GM18526 (cell line): ENCODE results near the gene ACTL6B.

Experiments used
- POLR2A ChIP-seq: IDR thresholded peaks from 3 replicates; pipeline ENCODE4 v1.6.1; 2011; ENCODE audit not compliant: insufficient read length; ENCODE audit errors: extremely low read depth

The ACTL6B gene

GRCh38 chr7:100623951-100624824 is 32.1 kb downstream of the ACTL6B start:
- no peak for TF ChIP-seq POLR2A

- no peak for TF ChIP-seq POLR2A
These were observed 34.7 kb downstream of the ACTL6B start for GRCh38 chr7:100621554-100621953.

- TF ChIP-seq POLR2A: no peak
These were observed 35.4 kb downstream of the ACTL6B start for GRCh38 chr7:100620804-100621203.

GRCh38 chr7:100620239-100620638 is 36.0 kb downstream of the ACTL6B start:
- TF ChIP-seq POLR2A: no peak

- no peak for TF ChIP-seq POLR2A
These were observed 41.9 kb downstream of the ACTL6B start for GRCh38 chr7:100614308-100614861.

GRCh38 chr7:100613412-100614175 is 42.7 kb downstream of the ACTL6B start:
- TF ChIP-seq POLR2A: no peak

GRCh38 chr7:100612730-100613390 is 43.4 kb downstream of the ACTL6B start:
- TF ChIP-seq POLR2A: no peak

GRCh38 chr7:100611983-100612729 is 44.1 kb downstream of the ACTL6B start, which contains the start of gene MOSPD3:
Gene MOSPD3, plus strand, starts transcription at chr7:100612540. Its CDS starts 252 bp downstream, at chr7:100612792.
- peak; percentile 79 for TF ChIP-seq POLR2A

- TF ChIP-seq POLR2A: no peak
These were observed 46.3 kb downstream of the ACTL6B start for GRCh38 chr7:100609958-100610357.

GRCh38 chr7:100607111-100607510 is 49.1 kb downstream of the ACTL6B start:
- TF ChIP-seq POLR2A: no peak

- TF ChIP-seq POLR2A: no peak
These were observed 49.9 kb downstream of the ACTL6B start for GRCh38 chr7:100606313-100606712.

- no peak for TF ChIP-seq POLR2A
These were observed 51.0 kb downstream of the ACTL6B start for GRCh38 chr7:100604976-100605911.

- peak; percentile 24 for TF ChIP-seq POLR2A
These were observed 51.9 kb downstream of the ACTL6B start for GRCh38 chr7:100604028-100604975.

- TF ChIP-seq POLR2A: no peak
These were observed 52.6 kb downstream of the ACTL6B start for GRCh38 chr7:100603726-100604027.
